NCI-H82 treated with DMSO at 0.1 percent for 48 hours (cell line): ENCODE results near the gene WHAMM.
"Not testable (repeated sequence)": the region's sequence is repeated elsewhere in the genome, so short reads cannot be mapped to it uniquely, and the experiment has no call there.

Source experiments
- DNase-seq: peaks from one replicate; lab custom pipeline; 2025; ENCODE audit not compliant: unreplicated experiment; lab: John Stamatoyannopoulos, UW

WHAMM gene

DNA sequence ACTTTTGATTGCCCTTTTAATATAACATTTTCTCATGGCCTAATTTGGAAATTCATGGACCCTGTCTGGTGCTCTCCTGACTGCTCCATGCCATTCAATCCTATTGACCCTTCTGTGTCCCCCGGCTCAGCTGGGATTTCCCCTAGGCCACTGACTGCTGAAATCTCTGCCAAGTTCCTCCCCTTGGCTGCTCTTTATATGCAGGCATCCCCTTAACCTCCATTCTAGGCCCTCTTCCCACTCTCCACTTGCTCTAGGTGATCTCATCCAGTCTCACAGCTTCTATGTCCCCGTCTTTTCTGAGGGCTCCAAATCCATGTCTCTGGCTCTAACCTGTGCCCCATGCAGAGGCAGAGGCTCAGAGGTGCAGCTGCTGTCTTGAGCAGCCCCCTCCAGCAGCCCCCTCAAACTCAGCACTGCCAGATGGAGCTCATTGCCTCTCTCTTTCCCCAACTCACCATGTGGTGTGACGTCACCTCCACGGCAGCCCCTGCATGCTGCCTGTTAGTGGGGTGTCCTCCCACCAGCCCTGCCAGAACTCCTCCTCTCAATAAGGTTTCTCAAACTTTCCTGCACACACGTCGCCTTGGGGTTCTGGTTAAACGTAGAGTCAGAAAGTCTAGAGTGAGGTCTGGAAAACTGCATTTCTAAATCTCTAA is 10.1 kb upstream of the WHAMM start:
- DNase-seq = no peak

DNA sequence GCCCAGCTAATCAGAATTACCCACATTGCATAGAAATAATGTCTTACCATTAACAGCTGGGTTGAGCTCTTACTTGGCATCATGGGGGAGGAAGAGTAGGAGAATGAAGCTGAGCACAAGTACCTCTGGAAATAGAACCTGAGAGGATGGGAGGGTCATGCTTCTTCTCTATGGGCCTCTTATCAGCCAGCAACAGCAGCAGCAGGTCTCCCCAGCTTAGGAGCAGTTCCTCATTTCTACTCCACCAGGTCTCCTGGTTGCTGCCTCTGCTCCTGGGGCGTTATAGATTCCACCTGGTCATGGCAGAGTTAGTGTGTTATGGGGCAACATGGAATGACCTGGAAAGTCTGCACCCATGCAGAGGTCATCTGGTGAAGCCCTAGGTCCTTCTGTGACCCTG is 6.9 kb upstream of the WHAMM start:
- DNase-seq = no peak

DNA sequence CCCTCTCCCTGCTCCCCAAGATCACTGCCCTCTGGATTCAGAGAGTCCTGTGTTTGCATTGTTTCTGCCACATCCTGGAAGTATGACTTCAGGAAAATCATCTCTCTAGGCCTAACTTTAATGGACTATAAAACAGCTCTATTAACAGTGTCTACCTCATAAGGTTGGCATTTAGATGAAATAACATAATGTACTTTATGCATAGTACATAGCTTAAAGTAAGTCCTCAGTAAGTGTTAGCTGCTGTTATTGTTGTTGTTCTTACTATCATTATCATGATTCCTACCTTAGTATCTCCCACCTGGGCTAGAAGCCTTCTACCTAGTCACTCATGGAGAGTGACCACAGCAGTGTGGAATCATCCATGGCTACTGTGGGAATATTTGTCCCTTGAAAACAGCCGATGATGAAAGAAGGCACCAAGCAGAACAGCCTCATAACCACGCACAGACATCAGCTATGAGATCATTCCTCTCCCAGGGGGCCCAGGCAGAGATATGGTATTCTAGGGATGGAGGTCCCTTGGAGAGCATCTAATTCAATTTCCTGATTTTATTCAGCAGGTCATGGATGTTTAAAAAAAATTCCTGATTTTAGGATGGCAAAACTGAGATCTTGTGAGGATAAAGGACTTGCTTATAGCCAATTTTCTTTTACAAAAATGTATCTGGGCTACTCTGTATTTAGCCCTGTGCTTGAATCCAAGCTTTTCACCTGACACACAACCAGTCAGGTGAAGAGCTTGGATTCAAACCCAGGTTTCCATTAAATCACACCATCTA is 5.4 kb upstream of the WHAMM start:
- DNase-seq = no peak

DNA sequence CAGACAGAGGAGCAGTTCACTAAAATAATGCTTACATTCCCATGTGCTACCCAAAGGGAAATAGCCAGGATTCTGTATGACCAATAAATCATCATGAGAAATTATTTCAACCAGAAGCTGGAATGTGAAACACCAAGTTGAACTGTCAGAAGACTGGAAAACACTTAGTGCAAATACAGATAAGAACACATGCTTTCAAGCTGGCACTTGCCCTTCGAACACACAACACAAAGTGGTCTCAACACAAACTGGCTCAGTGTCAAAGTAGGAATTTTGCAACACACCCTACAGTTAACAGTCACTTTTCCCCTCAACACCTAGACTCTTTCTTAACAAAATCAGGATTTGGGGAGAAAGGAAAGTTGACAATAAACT is 4.9 kb upstream of the WHAMM start:
- DNase-seq = no peak

DNA sequence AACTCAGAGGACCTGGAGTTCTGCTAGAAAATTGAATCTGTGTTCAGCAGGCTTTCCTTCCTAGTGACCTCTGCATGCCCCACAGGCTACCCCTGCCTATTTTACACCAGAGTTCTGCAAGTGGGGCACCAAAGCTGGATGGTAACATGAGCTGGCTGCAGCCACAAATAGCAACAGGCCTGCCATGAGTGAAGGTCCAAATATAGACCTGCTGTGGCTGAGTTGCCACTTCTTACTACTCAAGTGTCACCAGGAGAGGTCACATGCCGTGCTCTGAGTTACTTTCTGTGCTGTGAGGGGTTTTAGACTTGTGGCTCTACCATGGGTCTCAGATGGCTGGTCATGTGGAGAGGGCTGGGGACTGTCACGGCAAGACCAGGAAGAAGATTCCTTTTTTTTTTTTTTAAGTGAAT is 3.4 kb upstream of the WHAMM start, which contains the start of gene FSD2:
Gene FSD2, minus strand, starts transcription at position 76 of the 413 bp plus-strand sequence. CDS start 18,679 bp downstream, outside the sequence.
- DNase-seq = no peak

DNA sequence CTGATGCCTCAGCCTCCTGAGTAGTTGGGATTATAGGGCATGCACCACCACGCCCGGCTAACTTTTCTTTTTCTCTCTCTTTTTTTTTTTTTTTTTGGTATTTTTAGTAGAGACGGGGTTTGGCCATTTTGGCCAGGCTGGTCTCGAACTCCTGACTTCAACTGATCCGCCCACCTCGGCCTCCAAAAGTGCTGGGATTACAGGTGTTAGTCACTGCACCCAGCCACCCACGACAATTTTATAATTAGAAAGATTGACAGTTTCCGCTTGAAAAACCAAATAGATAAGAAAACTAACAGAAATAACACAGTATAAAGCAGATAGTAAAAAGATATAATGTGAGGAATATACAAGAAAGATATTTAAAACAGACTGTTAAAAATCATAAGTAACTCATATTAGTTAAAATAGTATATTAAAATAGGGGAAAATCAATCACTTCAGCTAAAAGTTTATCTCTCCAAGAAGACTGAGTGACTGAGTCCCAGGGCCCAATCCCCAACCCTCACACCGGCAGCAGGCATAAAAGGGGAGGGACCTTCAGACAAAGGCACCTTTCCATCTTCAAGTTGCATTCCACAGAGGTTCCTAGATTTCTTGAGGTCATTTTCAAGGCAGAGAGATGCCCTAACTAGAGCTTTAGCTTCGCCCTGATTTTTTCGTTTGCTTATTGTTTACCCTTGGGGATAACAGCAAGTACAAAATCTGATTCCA is 1.4 kb upstream of the WHAMM start:
- no peak for DNase-seq

DNA sequence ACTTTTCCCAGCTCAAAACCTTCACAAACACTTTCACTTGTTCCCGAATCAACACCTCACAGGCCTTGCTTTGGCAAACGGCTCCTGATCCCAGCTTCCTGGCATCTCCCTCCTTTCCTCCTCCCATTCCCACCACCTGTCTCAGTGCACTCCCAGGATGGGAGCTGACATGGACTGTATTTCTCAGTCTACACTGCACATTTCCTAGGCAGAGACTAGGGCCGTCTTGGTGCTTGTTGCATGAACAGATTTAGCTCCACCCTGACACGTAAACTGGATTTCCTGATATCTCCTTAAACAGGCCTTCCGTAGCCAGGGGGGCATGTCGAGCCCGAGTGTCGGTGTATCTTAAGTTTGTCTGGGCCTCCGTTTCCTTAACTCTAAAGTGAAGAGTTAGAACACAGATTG is 790 bp upstream of the WHAMM start:
- no peak for DNase-seq

DNA sequence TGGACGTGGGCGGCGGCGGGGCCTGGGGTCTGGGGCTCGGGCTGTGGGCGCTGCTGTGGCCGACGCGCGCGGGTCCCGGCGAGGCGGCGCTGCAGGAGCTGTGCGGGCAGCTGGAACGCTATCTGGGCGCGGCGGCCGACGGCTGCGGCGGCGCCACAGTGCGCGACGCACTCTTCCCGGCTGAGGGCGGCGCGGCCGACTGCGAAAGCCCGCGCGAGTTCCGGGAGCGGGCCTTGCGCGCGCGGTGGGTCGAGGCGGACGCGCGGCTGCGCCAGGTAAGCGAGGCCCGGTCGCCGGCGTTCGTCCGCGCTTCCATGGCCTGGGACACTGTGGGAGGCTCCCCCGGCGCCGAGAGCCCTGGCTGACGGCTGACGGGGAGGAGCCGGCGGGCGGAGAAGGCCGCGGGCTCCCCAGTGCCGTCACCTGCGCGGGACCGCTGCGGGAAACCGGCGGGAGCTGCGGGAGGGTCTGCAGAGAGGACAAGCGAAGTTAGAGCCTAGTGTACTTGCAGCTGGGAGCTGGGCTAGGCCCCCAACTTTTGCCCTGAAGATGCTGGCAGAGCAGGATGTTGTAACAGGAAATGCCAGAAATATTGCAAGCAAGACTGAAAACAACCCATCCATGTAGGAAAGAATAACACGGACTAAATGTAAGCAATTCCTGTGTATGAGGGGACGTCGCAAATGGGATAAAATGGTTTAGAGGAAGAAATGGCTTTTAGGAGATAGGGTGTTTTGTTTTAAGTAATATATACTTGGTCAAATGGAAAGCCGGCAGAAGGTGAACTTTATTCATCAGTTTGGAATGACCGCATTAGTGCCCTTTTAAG is 847 bp downstream of the WHAMM start:
- no peak for DNase-seq

DNA sequence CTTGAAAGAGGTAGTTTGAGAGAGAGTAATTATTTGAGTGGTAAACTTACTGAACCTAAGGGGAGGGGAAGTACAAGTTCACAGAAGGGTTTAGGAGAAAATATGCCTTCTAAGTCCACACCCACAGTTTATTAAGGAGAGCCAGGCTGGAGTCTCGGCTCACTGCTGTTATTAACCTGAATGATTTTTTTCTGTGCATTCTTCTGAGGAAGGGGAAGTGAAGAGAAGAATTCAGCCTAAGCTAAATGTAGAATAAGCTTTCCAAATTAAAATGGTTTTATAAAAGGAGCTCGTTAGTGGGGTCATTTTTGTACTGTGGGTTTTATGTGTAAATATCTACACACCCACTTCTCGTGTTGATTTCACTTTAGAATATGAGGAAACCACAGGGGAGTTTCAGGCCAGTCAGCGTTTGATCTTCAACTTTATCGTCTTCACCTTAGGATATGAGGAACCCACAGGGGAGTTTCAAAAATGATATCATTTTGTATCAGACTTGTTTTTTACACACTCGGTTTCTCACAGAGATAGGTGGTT is 1.5 kb downstream of the WHAMM start:
- DNase-seq = no peak

DNA sequence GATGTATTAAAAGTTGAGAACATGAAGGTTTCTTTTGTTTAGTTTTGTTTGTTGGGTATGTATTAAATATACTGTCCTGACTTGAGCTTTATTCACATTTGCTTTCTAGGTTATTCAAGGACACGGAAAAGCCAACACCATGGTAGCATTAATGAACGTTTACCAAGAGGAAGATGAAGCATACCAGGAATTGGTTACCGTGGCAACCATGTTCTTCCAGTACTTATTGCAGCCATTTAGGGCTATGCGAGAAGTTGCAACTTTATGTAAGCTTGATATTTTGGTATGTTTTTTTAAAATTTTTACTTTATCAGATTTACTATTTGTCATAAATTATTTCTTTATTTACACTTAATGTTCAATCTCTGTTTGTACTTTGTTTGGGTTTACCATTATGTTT is 3.6 kb downstream of the WHAMM start:
- no peak for DNase-seq

DNA sequence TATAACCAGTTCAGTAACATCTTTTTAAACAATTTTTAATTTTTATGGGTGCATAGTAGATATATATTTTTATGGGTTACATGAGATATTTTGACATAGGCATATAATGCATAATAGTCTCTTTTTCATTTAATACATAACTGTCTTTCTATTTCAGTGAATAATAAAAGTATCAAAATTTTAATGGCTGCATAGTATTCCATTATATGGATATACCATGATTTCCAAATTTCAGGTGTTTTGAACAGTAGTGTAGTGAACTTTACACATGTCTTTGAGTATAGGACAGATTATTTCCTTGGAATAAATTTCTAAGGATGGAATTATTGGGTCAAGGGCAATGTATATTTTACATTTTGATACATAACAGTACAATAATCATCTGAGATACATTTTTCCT is 10.7 kb downstream of the WHAMM start:
- no peak for DNase-seq

DNA sequence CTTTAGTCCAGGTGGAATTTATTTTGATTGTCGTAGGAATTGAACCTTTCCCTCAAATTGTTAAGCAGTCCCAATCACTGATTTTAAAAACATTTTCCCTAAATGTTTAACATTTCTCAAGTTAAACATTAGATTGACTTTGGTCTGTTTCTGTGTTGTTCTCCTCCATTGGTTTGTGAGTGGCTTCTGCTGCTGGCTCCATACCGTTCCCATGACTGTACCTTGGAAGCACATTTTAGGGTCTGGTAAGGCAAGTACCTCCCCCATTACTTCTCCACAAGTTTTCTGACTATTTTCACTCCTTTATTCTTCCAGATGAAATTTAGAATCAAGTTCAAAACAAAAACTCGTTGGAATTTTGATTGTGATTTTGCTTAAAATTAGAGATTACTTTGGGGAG is 12.0 kb downstream of the WHAMM start:
- DNase-seq = not testable (repeated sequence)

DNA sequence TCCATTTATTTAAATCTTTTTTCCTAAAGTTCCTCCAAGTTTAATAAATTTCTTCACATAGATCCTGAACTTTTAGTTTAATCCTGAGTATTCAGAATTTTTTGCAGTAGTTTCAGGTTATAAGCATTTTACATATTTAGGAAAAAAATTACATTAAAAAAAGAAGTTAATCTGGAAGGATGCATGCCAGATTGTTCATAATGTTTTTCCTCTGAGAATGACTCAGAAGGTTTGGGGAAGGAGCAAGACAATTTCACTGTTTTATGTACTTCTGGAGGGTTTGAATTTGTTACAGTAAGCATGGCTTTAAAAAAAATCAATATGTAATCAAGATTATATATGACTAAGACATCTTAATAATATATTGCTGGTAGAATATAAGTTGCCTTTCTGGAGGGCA is 12.4 kb downstream of the WHAMM start:
- not testable (repeated sequence) for DNase-seq

DNA sequence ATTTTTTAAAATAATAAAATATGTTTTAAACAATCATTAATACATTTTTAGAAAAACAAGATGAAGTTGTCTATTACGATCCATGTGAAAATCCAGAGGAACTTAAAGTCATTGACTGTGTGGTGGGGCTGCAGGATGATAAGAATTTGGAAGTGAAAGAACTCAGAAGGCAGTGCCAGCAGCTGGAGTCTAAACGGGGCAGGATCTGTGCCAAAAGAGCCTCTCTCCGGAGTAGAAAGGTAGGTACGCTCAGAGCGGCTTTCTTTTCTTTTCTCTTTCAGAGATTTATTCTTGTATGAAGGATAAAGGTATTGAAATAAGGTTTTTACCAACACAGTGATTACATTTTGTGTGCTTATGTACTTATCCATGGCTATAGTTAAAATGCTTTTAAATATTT is 13.6 kb downstream of the WHAMM start:
- no peak for DNase-seq

DNA sequence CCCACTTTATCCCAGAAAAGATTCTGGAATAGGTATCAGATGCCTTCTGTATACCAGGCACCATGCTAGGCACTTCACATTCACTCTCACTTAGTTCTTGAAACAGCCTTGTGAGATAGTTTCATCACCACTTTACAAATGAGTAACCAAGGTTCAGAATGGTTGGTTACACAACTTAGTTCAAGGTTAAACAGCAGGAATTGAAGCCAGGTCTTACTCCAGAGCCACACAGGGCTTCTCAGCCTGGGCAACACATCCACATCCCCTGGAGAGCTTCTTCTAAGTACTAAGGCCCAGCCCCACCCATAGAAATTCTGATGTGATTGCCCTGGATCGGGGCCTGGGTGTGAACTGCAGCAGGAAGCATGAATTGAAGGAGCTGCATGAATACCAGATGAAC is 18.6 kb downstream of the WHAMM start:
- DNase-seq = no peak

DNA sequence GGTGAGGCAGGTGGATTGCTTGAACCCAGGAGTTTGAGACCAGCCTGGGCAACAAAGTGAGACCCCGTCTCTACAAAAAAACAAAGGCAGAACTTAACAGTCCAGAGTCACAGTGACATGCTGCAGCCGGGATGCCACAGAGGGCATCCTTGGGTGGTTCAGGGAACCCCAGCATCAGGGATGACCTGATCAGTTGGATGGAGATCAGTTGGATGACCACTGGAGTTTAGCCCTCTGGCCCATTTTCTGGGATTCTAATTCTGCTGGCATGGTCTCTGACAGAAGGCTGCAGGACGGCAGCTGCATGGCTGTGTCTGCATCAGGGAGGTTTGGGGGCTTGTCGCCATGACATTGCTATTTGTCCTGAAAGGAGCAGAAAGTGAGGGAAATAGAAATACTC is 19.8 kb downstream of the WHAMM start:
- DNase-seq = no peak

DNA sequence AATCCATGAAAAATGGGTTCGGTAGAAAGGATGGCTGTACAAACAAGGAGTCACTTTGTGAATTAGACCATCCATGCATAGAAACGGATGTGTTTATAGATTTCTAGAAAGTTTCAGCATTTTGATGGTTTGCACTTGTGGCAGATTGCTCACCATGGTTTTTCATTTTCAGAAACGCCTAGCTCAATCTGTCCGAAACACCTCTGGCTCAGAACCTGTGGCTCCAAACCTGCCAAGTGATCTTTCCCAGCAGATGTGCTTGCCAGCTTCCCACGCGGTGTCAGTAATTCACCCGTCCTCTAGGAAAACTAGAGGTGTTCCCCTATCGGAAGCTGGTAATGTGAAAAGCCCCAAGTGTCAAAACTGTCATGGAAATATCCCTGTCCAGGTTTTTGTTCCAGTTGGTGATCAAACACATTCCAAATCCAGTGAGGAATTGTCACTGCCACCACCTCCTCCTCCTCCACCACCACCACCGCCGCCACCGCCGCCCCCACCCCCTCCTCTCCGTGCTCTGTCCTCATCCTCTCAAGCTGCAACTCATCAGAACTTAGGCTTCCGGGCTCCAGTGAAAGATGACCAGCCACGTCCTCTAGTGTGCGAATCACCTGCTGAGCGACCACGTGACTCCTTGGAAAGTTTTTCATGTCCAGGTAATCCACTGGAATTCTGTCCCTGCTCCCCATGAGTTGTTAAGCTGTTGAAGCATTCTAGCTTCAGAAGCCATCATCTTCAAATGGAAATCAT is 21.2 kb downstream of the WHAMM start:
- DNase-seq = no peak

DNA sequence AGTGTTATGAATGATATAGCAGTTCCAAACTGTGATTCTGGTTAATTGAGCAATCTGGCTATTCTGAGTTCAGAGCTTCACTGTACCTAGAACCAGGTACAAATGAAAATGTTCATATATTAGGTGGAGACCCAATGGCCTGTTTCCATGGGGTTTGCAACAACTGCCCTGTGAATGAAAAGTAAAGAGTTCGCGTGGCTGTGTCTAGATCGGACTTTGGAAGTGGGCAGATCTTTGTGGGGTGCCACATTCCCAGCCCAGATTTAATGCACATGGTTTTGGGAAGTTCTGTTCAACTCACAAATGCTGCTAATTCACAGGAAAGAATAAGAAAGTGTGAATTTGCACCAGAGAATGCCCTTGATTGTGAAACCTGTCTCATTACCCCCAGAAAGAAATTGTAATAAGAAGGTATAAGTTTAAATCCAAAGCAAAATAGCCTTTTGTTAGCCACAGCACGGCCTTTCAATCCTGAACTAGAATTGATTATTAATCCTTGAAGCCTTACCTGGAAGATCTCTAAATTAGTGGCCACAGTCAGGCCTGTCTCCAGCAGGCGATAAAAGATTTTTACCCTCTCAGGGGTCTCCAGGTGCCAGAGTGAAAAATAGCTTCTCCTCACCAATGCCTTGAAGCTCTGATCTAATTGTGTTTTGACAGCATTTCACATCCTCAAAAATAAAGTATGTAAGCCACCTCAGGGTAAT is 22.6 kb downstream of the WHAMM start:
- no peak for DNase-seq

DNA sequence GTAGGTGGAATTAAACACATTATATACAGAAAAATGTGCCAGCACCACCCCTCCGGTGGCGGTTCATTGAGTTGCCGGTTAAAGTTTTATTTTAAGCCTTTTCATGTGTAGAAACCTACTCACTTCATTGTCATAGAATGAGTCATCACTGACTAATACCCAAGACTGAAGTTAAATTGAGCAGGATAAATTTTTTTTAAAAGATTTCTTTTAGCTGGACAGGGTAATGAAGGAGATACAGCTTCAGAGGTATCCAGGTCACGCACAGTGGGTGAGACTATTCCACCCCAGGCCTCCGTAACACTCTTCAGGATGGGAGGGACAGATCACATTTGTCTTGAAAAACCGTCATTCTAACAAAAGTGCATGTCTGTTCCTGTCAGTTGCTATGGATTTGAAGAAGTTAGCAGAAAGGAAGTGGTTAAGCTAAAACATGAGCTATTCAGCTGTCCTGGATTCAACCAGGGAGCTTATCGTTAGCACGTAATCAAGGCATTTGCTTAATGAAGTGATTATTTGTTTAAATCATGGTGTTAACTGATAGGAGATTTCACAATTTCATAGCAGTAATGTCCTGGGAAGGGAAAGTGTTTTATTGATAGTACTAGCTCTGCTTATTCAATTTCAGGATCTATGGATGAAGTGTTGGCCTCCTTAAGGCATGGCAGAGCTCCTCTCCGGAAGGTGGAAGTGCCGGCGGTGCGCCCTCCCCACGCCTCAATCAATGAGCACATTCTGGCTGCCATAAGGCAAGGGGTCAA is 23.4 kb downstream of the WHAMM start:
- DNase-seq = no peak
